ENCODE measurements around the gene CDX1. TPM values are rescaled to one million over a fixed set of nuclear protein-coding genes. Genes with fewer than 3 reads are reported as not detected.

The CDX1 gene
- total RNA-seq, 1 experiment from 2014 or later = 0.22 TPM

DNA sequence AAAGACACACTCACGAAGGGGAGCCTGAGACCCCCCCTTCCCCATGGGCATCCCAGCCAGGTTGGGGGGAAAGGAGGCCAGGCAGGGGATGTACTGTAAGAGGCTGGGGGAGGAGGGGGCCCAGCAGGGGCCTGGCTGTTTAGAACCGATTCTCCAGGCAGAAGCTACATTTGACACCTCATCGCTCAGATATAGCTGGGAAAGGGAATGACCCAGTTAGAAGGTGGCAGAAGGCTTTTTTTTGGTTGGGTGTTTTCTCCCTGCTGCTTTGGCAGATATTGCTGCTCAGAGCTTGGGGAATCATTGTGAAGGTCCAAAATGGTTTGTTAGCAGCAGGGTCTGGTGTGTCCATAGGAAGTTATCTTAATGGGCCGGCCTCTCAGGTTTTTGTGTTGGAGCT, 6.0 kb downstream of the CDX1 start:
- no peak overlapping the region for H2BK5ac ChIP-seq (ENCODE audit: insufficient read length, low read length)
- no peak overlapping the region for H3K4me2 ChIP-seq (ENCODE audit: insufficient read depth, insufficient read length, low read length)
- no peak overlapping the region for H2BK20ac ChIP-seq (ENCODE audit: low read depth, low read length, poor library complexity, severe bottlenecking)
- H3T11ph ChIP-seq (ENCODE audit: low read length) = no peak overlapping the region
- no peak overlapping the region for H3K23ac ChIP-seq (ENCODE audit: insufficient read length, low read depth, low read length)
- peaks cover 0 to 3% of the 10 kb centered on the region in 2 experiments; a peak in 1 of 5 replicates for H3K9me3 Mint-ChIP-seq
- H2BK15ac ChIP-seq (ENCODE audit: low read depth, low read length) = no peak overlapping the region
- H3K27ac Mint-ChIP-seq = no peak overlapping the region
- H3K18ac ChIP-seq (ENCODE audit: insufficient read length, low read depth, low read length) = no peak overlapping the region
- H2AFZ ChIP-seq (ENCODE audit: low read length) = no peak overlapping the region
- H2AK5ac ChIP-seq (ENCODE audit: insufficient read length, low read length) = no peak overlapping the region
- DNase-seq = no peak
- no peak overlapping the region for H3K9ac ChIP-seq (ENCODE audit: extremely low read depth, insufficient read length, low read length)
- no peak overlapping the region for H2BK12ac ChIP-seq (ENCODE audit: insufficient read length, low read depth, low read length)
- H3K56ac ChIP-seq (ENCODE audit: insufficient read length, low read depth, low read length) = no peak overlapping the region
- no peak overlapping the region for H3K27ac ChIP-seq (ENCODE audit: insufficient read length, low read depth, low read length)
- no peak overlapping the region for H4K91ac ChIP-seq (ENCODE audit: insufficient read length, low read depth, low read length)
- no peaks in the 10 kb centered on the region for H4K20me1 ChIP-seq (ENCODE audit: control insufficient read depth, insufficient read depth, insufficient read length)
- no peaks in the 10 kb centered on the region for H3K23me2 ChIP-seq (ENCODE audit: insufficient read length, low read depth, low read length, poor library complexity, severe bottlenecking)
- H3K79me2 ChIP-seq (ENCODE audit: insufficient read depth, low read length) = no peaks in the 10 kb centered on the region
- H3K79me1 ChIP-seq (ENCODE audit: insufficient read depth, low read depth, low read length, poor library complexity, severe bottlenecking) = no peaks in the 10 kb centered on the region
- H3K4ac ChIP-seq (ENCODE audit: low read depth, low read length) = no peak overlapping the region
- H4K8ac ChIP-seq (replicated peaks; ENCODE audit: insufficient read length, low read depth, low read length) = no peak overlapping the region
- no peaks in the 10 kb centered on the region for H3K4me1 ChIP-seq (ENCODE audit: insufficient read depth, low read length)
- peaks cover 35% of the 10 kb centered on the region for H3K27me3 ChIP-seq (ENCODE audit: insufficient read depth, low read length)
- no peak overlapping the region for H3K4me3 Mint-ChIP-seq
- peaks cover 8 to 19% of the 10 kb centered on the region in 2 experiments for H3K4me1 Mint-ChIP-seq
- no CpG with 5 or more reads among the region's 4 CpGs for WGBS (ENCODE audit: extremely low coverage, insufficient read length, low lambda C conversion rate)
- no peak for TF ChIP-seq CTCF (conservative IDR thresholded peaks at IDR 0.05)
- H3K9me3 ChIP-seq (ENCODE audit: control insufficient read depth, low read depth, low read length) = no peaks in the 10 kb centered on the region
- H2BK120ac ChIP-seq (ENCODE audit: low read depth, low read length, poor library complexity, severe bottlenecking) = no peak overlapping the region
- no peak overlapping the region for H4K5ac ChIP-seq (ENCODE audit: insufficient read length, low read depth, low read length)
- H3K27me3 Mint-ChIP-seq (ENCODE audit: low read depth) = peaks cover 87% of the 10 kb centered on the region
- no peaks in the 10 kb centered on the region for H3K36me3 Mint-ChIP-seq (ENCODE audit: insufficient read depth in 1 of 3, low read depth in 3 of 3)
- no peak overlapping the region for H3K14ac ChIP-seq (ENCODE audit: insufficient read depth, low read length)

All from H9 (cell line).